IMR-90 (cell line): ENCODE measurements around the gene SESN2. TPM values are rescaled to one million over a fixed set of nuclear protein-coding genes. Genes with fewer than 3 reads are reported as not detected.

ENCODE experiments used
- ATAC-seq: fragments of 200-7000 bp; cut with Tn5 transposase; 2 replicates; pipeline ENCODE4 v1.9.1; 2020; ENCODE audit warnings: low read depth, mild to moderate bottlenecking, moderate library complexity
- BruUV-seq: library from RNA; stranded (reverse); fragments of 400-500 nt; replicated peaks from 2 replicates; lab custom pipeline; 2021; lab: Mats Ljungman, UMichigan
- CTCF ChIA-PET: fragments of 300-600 bp; formaldehyde crosslinking; extraction: SDS; loops from one replicate; lab custom pipeline; 2021; ENCODE audit warnings: antibody characterized with exemption; lab: Yijun Ruan, JAX
- POLR2A ChIA-PET: fragments of 300-600 bp; sonication (Branson Sonifier 250); formaldehyde crosslinking; loops from one replicate; lab custom pipeline; 2022; ENCODE audit warnings: antibody characterized with exemption; ENCODE audit not compliant: unreplicated experiment; lab: Charles Lee
- DNase-seq: peaks from one replicate; pipeline ENCODE4 v3.0.0; 2013
- H2AFZ ChIP-seq: replicated peaks from 2 replicates; pipeline ENCODE3; 2013; ENCODE audit warnings: low read length, mild to moderate bottlenecking; ENCODE audit not compliant: poor library complexity
- H2AK5ac ChIP-seq: 2 replicates; pipeline ENCODE4 v1.6.1; 2013; ENCODE audit warnings: low read depth, low read length, inconsistent platforms
- H2AK9ac ChIP-seq: replicated peaks from 2 replicates; pipeline ENCODE3; 2013; ENCODE audit warnings: mild to moderate bottlenecking, low read depth, low read length, moderate library complexity; ENCODE audit not compliant: poor library complexity
- H2BK120ac ChIP-seq: 2 replicates; pipeline ENCODE4 v1.6.1; 2013; ENCODE audit warnings: low read depth, low read length, inconsistent platforms
- H2BK15ac ChIP-seq: 3 replicates; pipeline ENCODE4 v1.6.1; 2013; ENCODE audit warnings: low read depth, low read length, inconsistent platforms
- H2BK20ac ChIP-seq: 2 replicates; pipeline ENCODE4 v1.6.1; 2013; ENCODE audit warnings: low read depth, mild to moderate bottlenecking, inconsistent platforms, low read length, moderate library complexity
- H2BK5ac ChIP-seq: 2 replicates; pipeline ENCODE4 v1.6.1; 2013; ENCODE audit warnings: mild to moderate bottlenecking, low read depth, low read length, inconsistent platforms; ENCODE audit not compliant: poor library complexity, severe bottlenecking
- H3K14ac ChIP-seq: replicated peaks from 2 replicates; pipeline ENCODE4 v1.6.1; 2013; ENCODE audit warnings: low read depth, low read length, inconsistent platforms
- H3K18ac ChIP-seq: 2 replicates; pipeline ENCODE4 v1.6.1; 2013; ENCODE audit warnings: low read depth, low read length, control low read depth
- H3K23ac ChIP-seq: 2 replicates; pipeline ENCODE4 v1.6.1; 2013; ENCODE audit warnings: low read depth, low read length, inconsistent platforms
- H3K27ac ChIP-seq: 2 replicates; pipeline ENCODE4 v1.5.1; 2013; ENCODE audit warnings: mild to moderate bottlenecking, control low read depth, low read length; ENCODE audit not compliant: insufficient read depth
- H3K27me3 ChIP-seq: 2 replicates; pipeline ENCODE4 v1.6.1; 2013; ENCODE audit warnings: low read length; ENCODE audit not compliant: control insufficient read depth, insufficient read depth
- H3K36me3 ChIP-seq: 2 replicates; pipeline ENCODE4 v1.6.1; 2013; ENCODE audit warnings: low read length, mixed read lengths; ENCODE audit not compliant: control insufficient read depth, insufficient read depth
- H3K4ac ChIP-seq: 2 replicates; pipeline ENCODE4 v1.6.1; 2013; ENCODE audit warnings: low read depth, low read length, inconsistent platforms
- H3K4me1 ChIP-seq: 2 replicates; pipeline ENCODE4 v1.6.1; 2013; ENCODE audit warnings: low read length, mixed read lengths; ENCODE audit not compliant: control insufficient read depth, insufficient read depth
- H3K4me2 ChIP-seq: 2 replicates; pipeline ENCODE4 v1.6.1; 2013; ENCODE audit warnings: low read depth, mild to moderate bottlenecking, control low read depth, low read length, moderate library complexity
- H3K4me3 ChIP-seq: 2 replicates; pipeline ENCODE4 v1.5.1; 2013; ENCODE audit warnings: low read depth, mild to moderate bottlenecking, control low read depth, low read length, moderate library complexity; ENCODE audit not compliant: insufficient read depth
- H3K56ac ChIP-seq: 2 replicates; pipeline ENCODE4 v1.6.1; 2013; ENCODE audit warnings: low read length, inconsistent platforms; ENCODE audit not compliant: insufficient read depth; ENCODE audit errors: extremely low read depth
- H3K79me1 ChIP-seq, 2 experiments: 2 replicates each; pipeline ENCODE4 v1.6.1; 2013; ENCODE audit warnings: low read length in 2 of 2, inconsistent platforms in 1 of 2, low read depth in 1 of 2
- H3K9ac ChIP-seq: 2 replicates; pipeline ENCODE4 v1.6.1; 2013; ENCODE audit warnings: low read depth, low read length, control low read depth
- H3K9me1 ChIP-seq: 2 replicates; pipeline ENCODE4 v1.6.1; 2013; ENCODE audit warnings: low read length, inconsistent platforms; ENCODE audit not compliant: insufficient read depth
- H3K9me3 ChIP-seq: 2 replicates; pipeline ENCODE4 v1.6.1; 2013; ENCODE audit warnings: low read length; ENCODE audit not compliant: control insufficient read depth, insufficient read depth
- H4K20me1 ChIP-seq: 2 replicates; pipeline ENCODE4 v1.6.1; 2013; ENCODE audit warnings: low read length, inconsistent platforms; ENCODE audit not compliant: insufficient read depth
- H4K5ac ChIP-seq: 2 replicates; pipeline ENCODE4 v1.6.1; 2013; ENCODE audit warnings: mild to moderate bottlenecking, low read depth, low read length, control low read depth
- H4K8ac ChIP-seq, 2 experiments: 2 replicates each; pipeline ENCODE4 v1.6.1; 2013; ENCODE audit warnings: low read depth in 2 of 2, low read length in 2 of 2, control low read depth in 1 of 2, inconsistent platforms in 1 of 2
- H4K91ac ChIP-seq: 2 replicates; pipeline ENCODE4 v1.6.1; 2013; ENCODE audit warnings: low read depth, low read length, inconsistent platforms; ENCODE audit not compliant: insufficient read depth
- BHLHE40 ChIP-seq: fragments of 150-350 bp; IDR thresholded peaks from 2 replicates; pipeline ENCODE4 v1.6.1; 2016; ENCODE audit warnings: mild to moderate bottlenecking, low read depth, low read length
- MAFK ChIP-seq: IDR thresholded peaks from 2 replicates; pipeline ENCODE4 v1.6.1; 2012; ENCODE audit warnings: low read depth, low read length, improper control_type of control experiment
- MXI1 ChIP-seq: IDR thresholded peaks from 2 replicates; pipeline ENCODE4 v1.6.1; 2012; ENCODE audit warnings: low read depth, mild to moderate bottlenecking, low read length, moderate library complexity, borderline replicate concordance
- SMC3 ChIP-seq: fragments of 150-350 bp; IDR thresholded peaks from 2 replicates; pipeline ENCODE4 v1.6.1; 2016; ENCODE audit warnings: low read depth, mild to moderate bottlenecking, antibody characterized with exemption, low read length, moderate library complexity
- WGBS, 2 experiments: methylation state at CpG; one replicate each; pipeline versions ENCODE4 v1.1.5 to v1.1.7; 2013; ENCODE audit warnings: missing lambda C conversion rate in 2 of 2; ENCODE audit not compliant: insufficient read length in 1 of 2; ENCODE audit errors: extremely low coverage in 2 of 2; 5-methylcytosine and 5-hydroxymethylcytosine counted together
- dilution Hi-C: fragments of 300-500 bp; cut with HindIII; formaldehyde crosslinking; loops from one replicate; pipeline ENCODE4 v1.14.3; 2018; ENCODE audit warnings: low sequenced_read_pairs; ENCODE audit not compliant: unreplicated experiment
- in situ Hi-C: fragments of 300-500 bp; cut with MboI; formaldehyde crosslinking; loops from 3 replicates; pipeline ENCODE4 v1.14.3; 2019; ENCODE audit warnings: low sequenced_read_pairs, inconsistent platforms, mixed read lengths
- intact Hi-C: fragments of 100-400 bp; cut with micrococcal nuclease; formaldehyde crosslinking; loops from 2 replicates; pipeline ENCODE4 v1.10.0; 2022
- polyA plus RNA-seq, 3 experiments: library from polyadenylated mRNA; depleted of rRNA; stranded (reverse); fragments of >200 nt; gene quantifications; 2 replicates each; pipeline ENCODE4 v1.2.3, GENCODE V29; 2012; ENCODE audit warnings: low replicate concordance in 1 of 3
- total RNA-seq: library from RNA; depleted of rRNA; stranded (reverse); fragments of >200 nt; gene quantifications from 2 replicates; pipeline ENCODE4 v1.2.3, GENCODE V29; 2012
- TF ChIP-seq, protein P1 (sequence below): fragments of 150-350 bp; IDR thresholded peaks from 2 replicates; pipeline ENCODE4 v1.6.1; 2016; ENCODE audit warnings: low read depth, mild to moderate bottlenecking, low read length, moderate library complexity, borderline replicate concordance

SESN2 gene
- total and polyA plus RNA-seq, 2 of the 4 experiments (the other 2 are of a cell fraction) = 10.2 to 20.9 TPM

DNA sequence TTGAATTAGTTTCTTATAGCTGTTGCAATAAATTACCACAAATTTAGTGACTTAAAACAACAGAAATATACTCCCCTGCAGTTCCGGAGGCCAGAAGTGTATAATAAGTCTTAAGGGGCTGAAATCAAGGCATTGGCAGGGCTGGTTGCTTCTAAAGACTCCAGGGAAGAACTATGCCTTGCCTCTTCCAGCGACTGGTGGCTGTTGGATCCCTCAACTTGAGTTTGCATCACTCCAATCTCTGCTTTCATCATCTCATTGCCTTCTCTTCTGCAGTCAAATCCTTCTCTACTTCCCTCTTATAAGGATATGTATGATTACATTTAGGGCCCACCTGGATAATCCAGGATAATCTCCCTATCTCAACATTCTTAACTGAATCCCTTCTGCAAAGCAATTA, 50.4 kb downstream of the SESN2 start:
- no peak overlapping the region for H3K23ac ChIP-seq
- WGBS, 2 experiments = no CpG with 5 or more reads among the region's 2 CpGs
- H3K9me3 ChIP-seq = no peaks in the 10 kb centered on the region
- H2BK20ac ChIP-seq = no peak overlapping the region
- no peaks in the 10 kb centered on the region for H3K79me1 ChIP-seq
- H3K4ac ChIP-seq = no peak overlapping the region
- ChIA-PET CTCF (no interaction called here), POLR2A (no interaction called here)
- H3K4me1 ChIP-seq = peaks cover 3% of the 10 kb centered on the region
- no peak overlapping the region for H2AFZ ChIP-seq
- no peak overlapping the region for H3K18ac ChIP-seq
- in situ Hi-C loops (no loop called here), dilution Hi-C loops (no loop called here), intact Hi-C loops (no loop called here)
- H2BK5ac ChIP-seq = no peak overlapping the region
- no peak overlapping the region for H3K14ac ChIP-seq
- H3K9ac ChIP-seq = no peak overlapping the region
- H4K8ac ChIP-seq = no peak overlapping the region
- no peaks in the 10 kb centered on the region for H4K20me1 ChIP-seq
- H4K91ac ChIP-seq = no peak overlapping the region
- no peak for ATAC-seq
- no peak overlapping the region for H2AK5ac ChIP-seq
- no peaks in the 10 kb centered on the region for H3K36me3 ChIP-seq
- H2BK120ac ChIP-seq = no peak overlapping the region
- DNase-seq = no peak
- H3K9me1 ChIP-seq = no peaks in the 10 kb centered on the region
- H3K27me3 ChIP-seq = no peaks in the 10 kb centered on the region
- BruUV-seq = no TSS peak
- H2AK9ac ChIP-seq = no peak overlapping the region
- H3K4me3 ChIP-seq = no peak overlapping the region
- TF ChIP-seq MAFK (no peak), SMC3 (no peak), MXI1 (no peak), BHLHE40 (no peak)
- TF ChIP-seq, protein P1, sequence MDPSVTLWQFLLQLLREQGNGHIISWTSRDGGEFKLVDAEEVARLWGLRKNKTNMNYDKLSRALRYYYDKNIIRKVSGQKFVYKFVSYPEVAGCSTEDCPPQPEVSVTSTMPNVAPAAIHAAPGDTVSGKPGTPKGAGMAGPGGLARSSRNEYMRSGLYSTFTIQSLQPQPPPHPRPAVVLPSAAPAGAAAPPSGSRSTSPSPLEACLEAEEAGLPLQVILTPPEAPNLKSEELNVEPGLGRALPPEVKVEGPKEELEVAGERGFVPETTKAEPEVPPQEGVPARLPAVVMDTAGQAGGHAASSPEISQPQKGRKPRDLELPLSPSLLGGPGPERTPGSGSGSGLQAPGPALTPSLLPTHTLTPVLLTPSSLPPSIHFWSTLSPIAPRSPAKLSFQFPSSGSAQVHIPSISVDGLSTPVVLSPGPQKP = no peak
- H3K56ac ChIP-seq = no peak overlapping the region
- no peak overlapping the region for H3K27ac ChIP-seq
- H4K5ac ChIP-seq = no peak overlapping the region
- H2BK15ac ChIP-seq = no peak overlapping the region
- H3K4me2 ChIP-seq = no peak overlapping the region
